ENCODE measurements around the gene CEACAM6. TPM values are rescaled to one million over a fixed set of nuclear protein-coding genes. Genes with fewer than 3 reads are reported as not detected.

The CEACAM6 gene
- not detected in 2 replicates for total RNA-seq

DNA sequence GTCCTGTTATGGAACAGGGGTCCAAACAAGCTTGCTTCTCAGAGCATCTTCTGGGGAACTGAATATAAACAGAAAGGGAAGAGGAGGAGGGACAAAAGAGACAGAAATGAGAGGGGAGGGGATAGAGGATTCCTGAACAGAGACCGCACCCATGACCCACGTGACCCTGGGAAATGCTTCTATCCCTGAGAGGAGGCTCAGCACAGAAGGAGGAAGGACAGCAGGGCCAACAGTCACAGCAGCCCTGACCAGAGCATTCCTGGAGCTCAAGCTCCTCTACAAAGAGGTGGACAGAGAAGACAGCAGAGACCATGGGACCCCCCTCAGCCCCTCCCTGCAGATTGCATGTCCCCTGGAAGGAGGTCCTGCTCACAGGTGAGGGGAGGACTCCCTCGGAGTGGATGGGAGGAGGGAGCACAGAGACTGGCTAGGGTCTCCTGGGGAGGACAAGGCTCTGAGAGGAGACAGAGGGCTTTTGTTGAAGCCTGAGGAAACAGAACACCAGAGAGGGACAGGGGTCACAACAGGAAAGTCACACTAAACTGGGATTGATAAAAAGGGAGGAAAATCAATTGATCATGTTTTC lies at the start of gene CEACAM6:
CEACAM6 (plus strand) TSS at position 203 of the 586 bp plus-strand sequence; CDS start at position 312, 109 bp downstream.

DNA sequence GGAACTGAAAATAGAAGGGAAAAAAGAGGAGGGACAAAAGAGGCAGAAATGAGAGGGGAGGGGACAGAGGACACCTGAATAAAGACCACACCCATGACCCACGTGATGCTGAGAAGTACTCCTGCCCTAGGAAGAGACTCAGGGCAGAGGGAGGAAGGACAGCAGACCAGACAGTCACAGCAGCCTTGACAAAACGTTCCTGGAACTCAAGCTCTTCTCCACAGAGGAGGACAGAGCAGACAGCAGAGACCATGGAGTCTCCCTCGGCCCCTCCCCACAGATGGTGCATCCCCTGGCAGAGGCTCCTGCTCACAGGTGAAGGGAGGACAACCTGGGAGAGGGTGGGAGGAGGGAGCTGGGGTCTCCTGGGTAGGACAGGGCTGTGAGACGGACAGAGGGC lies 46.8 kb upstream of the CEACAM6 start, which contains the start of gene CEACAM5:
CEACAM5 (plus strand) TSS at position 146 of the 400 bp plus-strand sequence; CDS start at position 252, 106 bp downstream.

DNA sequence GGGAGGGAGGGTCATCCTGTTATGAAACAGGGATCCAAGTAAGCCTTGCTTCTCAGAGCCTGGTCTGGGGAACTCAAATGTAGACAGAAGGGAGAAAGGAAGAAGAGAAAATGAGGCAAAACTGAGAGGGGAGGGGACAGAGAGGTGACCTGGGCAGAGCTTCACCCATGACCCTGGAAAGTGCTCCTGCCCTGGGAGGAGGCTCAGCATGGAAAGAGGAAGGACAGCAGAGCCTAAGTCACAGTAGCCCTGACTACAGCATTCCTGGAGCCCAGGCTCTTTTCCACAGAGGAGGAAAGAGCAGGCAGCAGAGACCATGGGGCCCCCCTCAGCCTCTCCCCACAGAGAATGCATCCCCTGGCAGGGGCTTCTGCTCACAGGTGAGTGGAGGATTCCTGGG lies 41.0 kb downstream of the CEACAM6 start, which contains the start of gene CEACAM3:
CEACAM3 (plus strand) TSS at position 226 of the 400 bp plus-strand sequence; CDS start at position 317, 91 bp downstream.

Other genes with a start within 250 kb of the CEACAM6 start
- gene CEACAM21, start 179.4 kb upstream of the CEACAM6 start, total RNA-seq = 0.28 TPM in 1 of 2 replicates, not detected in the other
- not detected in 2 replicates for gene CEACAM4, start 128.5 kb upstream of the CEACAM6 start, total RNA-seq
- not detected in 2 replicates for gene CEACAM7, start 67.3 kb upstream of the CEACAM6 start, total RNA-seq
- not detected in 2 replicates for gene CEACAM5, start 46.9 kb upstream of the CEACAM6 start, total RNA-seq
- not detected in 2 replicates for gene CEACAM3, start 41.1 kb downstream of the CEACAM6 start, total RNA-seq
- not detected in 2 replicates for gene LYPD4, start 89.2 kb downstream of the CEACAM6 start, total RNA-seq
- not detected in 2 replicates for gene DMRTC2, start 89.5 kb downstream of the CEACAM6 start, total RNA-seq
- 1,514 and 2,811 TPM in 2 replicates for gene RPS19, start 104.7 kb downstream of the CEACAM6 start, total RNA-seq
- gene CD79A, start 121.7 kb downstream of the CEACAM6 start, total RNA-seq = 0.19 TPM in 1 of 2 replicates, not detected in the other
- 25.1 and 51.6 TPM in 2 replicates for gene ARHGEF1, start 127.7 kb downstream of the CEACAM6 start, total RNA-seq
- under 0.01 TPM in 1 of 2 replicates, not detected in the other for gene ERFL, start 172.9 kb downstream of the CEACAM6 start, total RNA-seq
- gene RABAC1, start 203.8 kb downstream of the CEACAM6 start, total RNA-seq = 141 and 201 TPM in 2 replicates
- under 0.01 TPM in 1 of 2 replicates, not detected in the other for gene ATP1A3, start 238.7 kb downstream of the CEACAM6 start, total RNA-seq

Measured in regular cardiac myocyte (primary cell).